Skeletal muscle satellite cell (primary cell): ENCODE results near the gene FAM131B.
A peak's percentile ranks its signal among the peaks of the same experiment; 100 is the strongest.
"Not testable (repeated sequence)": the region's sequence is repeated elsewhere in the genome, so short reads cannot be mapped to it uniquely, and the experiment has no call there.

ENCODE experiments used
- H3K27me3 ChIP-seq: 2 replicates; pipeline ENCODE4 v1.7.0; 2013; ENCODE audit warnings: low read length; ENCODE audit not compliant: control insufficient read depth, insufficient read depth
- H3K36me3 ChIP-seq: 2 replicates; pipeline ENCODE4 v1.7.0; 2013; ENCODE audit warnings: mild to moderate bottlenecking, control low read depth, low read length; ENCODE audit not compliant: insufficient read depth
- H3K4me1 ChIP-seq: 2 replicates; pipeline ENCODE4 v1.7.0; 2013; ENCODE audit warnings: low read length; ENCODE audit not compliant: control insufficient read depth, insufficient read depth
- H3K4me2 ChIP-seq: 2 replicates; pipeline ENCODE4 v1.7.0; 2013; ENCODE audit warnings: mild to moderate bottlenecking, low read length
- H3K4me3 ChIP-seq: 2 replicates; pipeline ENCODE4 v1.7.0; 2013; ENCODE audit warnings: low read length
- H3K9ac ChIP-seq: 2 replicates; pipeline ENCODE4 v1.7.0; 2013; ENCODE audit warnings: mild to moderate bottlenecking, low read depth, low read length, moderate library complexity
- H3K9me3 ChIP-seq: replicated peaks from 2 replicates; pipeline ENCODE4 v1.7.0; 2013; ENCODE audit warnings: mild to moderate bottlenecking, control low read depth, low read length

The FAM131B gene

GRCh38 chr7:143393267-143394041 lies 30.9 kb upstream of the FAM131B start:
- Histone ChIP-seq H3K4me2 (no peak overlapping the region), H3K9ac (no peak overlapping the region), H3K4me3 (no peak overlapping the region), H3K9me3 (no peaks in the 10 kb centered on the region), H3K27me3 (no peaks in the 10 kb centered on the region), H3K36me3 (peaks cover 39% of the 10 kb centered on the region), H3K4me1 (peaks cover 71% of the 10 kb centered on the region)

DNA sequence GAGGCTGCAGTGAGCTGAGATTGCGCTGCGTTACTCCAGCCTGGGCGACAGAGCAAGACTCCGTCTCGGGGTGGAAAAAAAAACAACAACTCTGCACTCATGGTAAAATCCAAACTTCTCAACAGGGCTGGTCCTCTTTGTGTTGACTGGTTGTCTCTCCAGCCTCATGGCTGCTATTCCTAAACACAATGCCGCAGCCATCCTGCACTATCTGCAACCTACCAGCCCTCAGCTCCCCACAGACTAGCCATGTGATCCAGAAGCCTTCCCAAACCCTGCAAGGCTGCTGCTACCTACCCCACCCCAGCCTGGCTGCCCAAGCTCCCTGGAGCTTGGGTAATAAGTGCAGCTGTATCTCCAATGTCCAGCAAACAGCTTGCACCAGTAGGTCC lies 30.4 kb upstream of the FAM131B start:
- H3K9me3 ChIP-seq, result no peaks in the 10 kb centered on the region
- no peak overlapping the region for H3K9ac ChIP-seq
- H3K27me3 ChIP-seq, result no peaks in the 10 kb centered on the region
- H3K4me3 ChIP-seq, result no peak overlapping the region
- H3K36me3 ChIP-seq, result peaks cover 45% of the 10 kb centered on the region
- no peak overlapping the region for H3K4me2 ChIP-seq
- H3K4me1 ChIP-seq, result peaks cover 74% of the 10 kb centered on the region

- not testable (repeated sequence) for H3K4me2 ChIP-seq, H3K4me3 ChIP-seq, H3K9ac ChIP-seq, H3K9me3 ChIP-seq, H3K27me3 ChIP-seq
- Histone ChIP-seq H3K36me3 (peaks cover 50% of the 10 kb centered on the region), H3K4me1 (peaks cover 78% of the 10 kb centered on the region)
Measured at GRCh38 chr7:143392427-143392826, 29.9 kb upstream of the FAM131B start.

DNA sequence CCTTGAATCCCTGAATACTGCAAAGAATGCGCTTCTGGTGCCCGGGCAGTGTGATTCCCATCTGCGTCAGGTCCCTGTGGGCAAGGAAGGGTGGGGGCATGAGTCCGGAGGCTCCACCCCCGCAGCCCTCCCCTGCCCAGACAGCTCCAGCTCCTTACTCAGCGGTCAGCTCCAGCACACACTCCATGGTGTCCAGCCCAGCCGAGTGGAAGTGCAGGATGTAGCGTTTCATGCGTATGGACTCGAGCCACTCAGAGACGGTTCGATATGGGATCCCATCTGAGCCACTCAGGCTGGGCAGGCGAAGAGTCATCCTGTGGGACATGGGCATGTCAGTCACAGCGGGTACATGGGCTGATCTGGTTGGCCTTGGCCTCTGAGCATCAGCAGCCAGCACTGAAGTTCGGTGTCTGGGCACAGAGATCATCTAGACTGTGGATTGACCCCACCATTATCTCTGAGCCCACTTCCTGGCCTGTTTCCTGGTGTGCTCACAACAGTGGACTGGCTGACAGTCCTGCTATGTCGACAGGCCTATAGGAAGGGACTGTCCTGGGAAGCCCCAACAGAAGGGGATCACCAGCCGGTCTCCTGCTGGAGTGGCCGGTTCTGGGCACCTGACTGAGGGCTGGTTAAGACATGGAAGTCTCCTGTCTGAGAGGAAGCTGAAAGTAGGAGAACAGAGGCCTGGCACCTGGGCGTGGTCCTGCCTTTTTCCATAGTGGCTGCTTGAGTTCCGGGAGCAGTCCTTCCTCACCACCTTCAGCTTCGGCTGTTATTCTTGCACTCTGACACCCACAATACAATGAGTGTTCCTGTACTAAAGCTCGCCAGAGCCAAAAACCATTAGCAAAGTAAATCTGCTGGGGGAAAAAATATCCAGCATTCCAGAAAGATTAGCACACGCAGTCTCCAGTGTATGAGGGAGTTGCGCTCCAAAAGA lies 29.2 kb upstream of the FAM131B start:
- H3K36me3 ChIP-seq, result peaks cover 56% of the 10 kb centered on the region
- H3K4me3 ChIP-seq, result peak overlapping the region; percentile 8
- peak overlapping the region; percentile 69 for H3K9ac ChIP-seq
- H3K27me3 ChIP-seq, result no peaks in the 10 kb centered on the region
- peak overlapping the region; percentile 42 for H3K4me2 ChIP-seq
- no peaks in the 10 kb centered on the region for H3K9me3 ChIP-seq
- H3K4me1 ChIP-seq, result peaks cover 84% of the 10 kb centered on the region

DNA sequence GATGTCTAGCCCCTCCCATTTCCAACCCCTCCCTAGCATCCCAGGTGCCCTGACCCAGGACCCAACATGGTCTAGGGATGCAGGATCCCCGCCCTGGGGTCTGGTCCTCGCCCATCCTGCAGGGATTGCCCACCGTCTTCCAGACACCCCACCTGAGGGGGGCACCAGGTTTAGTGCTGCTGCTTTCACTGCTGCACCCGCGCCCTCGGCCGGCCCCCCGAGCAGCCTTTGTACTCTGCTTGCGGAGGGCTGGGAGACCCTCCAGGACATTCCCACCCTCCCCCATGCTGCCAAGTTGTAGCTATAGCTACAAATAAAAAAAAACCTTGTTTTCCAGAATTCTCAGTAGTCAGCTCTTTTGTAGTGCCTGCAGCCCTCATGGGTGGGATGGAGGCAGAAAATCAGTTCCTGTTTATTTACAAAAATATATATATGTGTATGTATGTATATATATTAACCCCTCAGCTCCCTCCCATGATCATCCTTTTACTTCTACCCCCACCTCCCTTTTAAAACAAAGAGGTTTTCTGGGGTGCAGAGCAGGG lies 28.3 kb upstream of the FAM131B start:
- H3K4me3 ChIP-seq, result no peak overlapping the region
- peak overlapping the region; percentile 0 for H3K9ac ChIP-seq
- H3K9me3 ChIP-seq, result no peaks in the 10 kb centered on the region
- H3K4me1 ChIP-seq, result peaks cover 86% of the 10 kb centered on the region
- H3K4me2 ChIP-seq, result peak overlapping the region; percentile 42
- H3K27me3 ChIP-seq, result no peaks in the 10 kb centered on the region
- H3K36me3 ChIP-seq, result peaks cover 64% of the 10 kb centered on the region

DNA sequence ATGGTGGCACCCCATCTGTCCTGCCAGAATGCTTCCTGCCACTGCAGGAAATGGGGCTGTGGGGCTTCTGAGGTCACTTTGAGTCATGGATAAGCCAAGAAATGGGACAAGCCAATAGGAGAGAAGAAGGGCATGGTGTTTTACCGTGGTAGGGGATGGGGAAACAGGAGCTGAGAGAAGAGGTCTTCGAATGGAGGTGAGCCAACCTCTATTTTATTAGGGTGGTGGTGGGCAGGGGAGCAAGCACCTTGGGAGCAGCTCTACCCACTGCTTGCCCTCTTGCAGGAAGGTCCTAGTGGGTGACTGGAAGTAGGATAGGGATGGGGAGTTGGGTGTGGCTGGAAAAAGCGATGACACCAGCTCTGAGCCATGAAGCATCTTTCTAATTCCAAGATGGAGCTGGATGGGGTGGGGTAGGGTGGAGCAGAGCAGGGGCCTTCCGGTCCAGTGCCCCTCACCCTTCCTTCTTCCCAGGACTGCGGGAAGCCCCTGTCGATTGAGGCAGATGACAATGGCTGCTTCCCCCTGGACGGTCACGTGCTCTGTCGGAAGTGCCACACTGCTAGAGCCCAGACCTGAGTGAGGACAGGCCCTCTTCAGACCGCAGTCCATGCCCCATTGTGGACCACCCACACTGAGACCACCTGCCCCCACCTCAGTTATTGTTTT lies 27.7 kb upstream of the FAM131B start:
- no peaks in the 10 kb centered on the region for H3K27me3 ChIP-seq
- H3K9me3 ChIP-seq, result no peaks in the 10 kb centered on the region
- peaks cover 85% of the 10 kb centered on the region for H3K4me1 ChIP-seq
- H3K4me3 ChIP-seq, result peak overlapping the region; percentile 6
- H3K4me2 ChIP-seq, result peak overlapping the region; percentile 19
- H3K36me3 ChIP-seq, result peaks cover 69% of the 10 kb centered on the region
- H3K9ac ChIP-seq, result no peak overlapping the region

DNA sequence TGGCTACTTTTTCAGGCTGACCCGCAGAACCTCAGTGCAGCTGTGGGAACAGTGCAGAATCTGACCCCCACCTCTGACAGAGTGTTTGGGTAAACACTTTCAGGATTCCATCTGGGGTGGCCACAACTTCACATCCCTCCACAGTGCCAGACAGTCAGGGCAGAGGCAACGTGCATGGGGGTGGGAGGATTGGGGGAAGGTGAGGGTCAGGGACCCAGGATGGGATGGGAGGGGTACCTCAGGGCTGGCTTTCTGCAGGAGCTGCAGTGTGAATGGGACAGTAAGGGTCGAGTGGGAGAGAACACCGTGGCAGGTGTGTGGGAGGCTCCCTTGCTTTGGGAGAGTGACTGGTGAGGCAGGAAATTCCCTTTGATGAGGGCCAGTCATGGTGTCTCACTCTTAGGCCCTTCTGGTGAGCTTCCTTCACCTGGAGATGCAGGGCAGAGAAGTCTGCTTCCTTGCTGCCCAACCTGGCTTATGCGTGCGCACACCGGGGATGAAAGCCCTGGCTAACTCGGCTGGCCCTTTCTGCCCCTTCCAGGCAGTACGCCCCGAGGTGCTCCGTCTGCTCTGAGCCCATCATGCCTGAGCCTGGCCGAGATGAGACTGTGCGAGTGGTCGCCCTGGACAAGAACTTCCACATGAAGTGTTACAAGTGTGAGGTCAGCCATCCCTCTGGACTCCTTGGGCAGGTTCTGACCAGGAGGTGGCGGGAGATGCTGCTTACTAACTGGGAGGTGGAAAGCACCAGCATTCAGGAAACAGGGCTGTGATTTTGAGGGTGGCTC lies 27.0 kb upstream of the FAM131B start:
- no peak overlapping the region for H3K9ac ChIP-seq
- peaks cover 85% of the 10 kb centered on the region for H3K4me1 ChIP-seq
- no peak overlapping the region for H3K4me3 ChIP-seq
- no peaks in the 10 kb centered on the region for H3K27me3 ChIP-seq
- no peaks in the 10 kb centered on the region for H3K9me3 ChIP-seq
- H3K36me3 ChIP-seq, result peaks cover 76% of the 10 kb centered on the region
- H3K4me2 ChIP-seq, result peak overlapping the region; percentile 19

DNA sequence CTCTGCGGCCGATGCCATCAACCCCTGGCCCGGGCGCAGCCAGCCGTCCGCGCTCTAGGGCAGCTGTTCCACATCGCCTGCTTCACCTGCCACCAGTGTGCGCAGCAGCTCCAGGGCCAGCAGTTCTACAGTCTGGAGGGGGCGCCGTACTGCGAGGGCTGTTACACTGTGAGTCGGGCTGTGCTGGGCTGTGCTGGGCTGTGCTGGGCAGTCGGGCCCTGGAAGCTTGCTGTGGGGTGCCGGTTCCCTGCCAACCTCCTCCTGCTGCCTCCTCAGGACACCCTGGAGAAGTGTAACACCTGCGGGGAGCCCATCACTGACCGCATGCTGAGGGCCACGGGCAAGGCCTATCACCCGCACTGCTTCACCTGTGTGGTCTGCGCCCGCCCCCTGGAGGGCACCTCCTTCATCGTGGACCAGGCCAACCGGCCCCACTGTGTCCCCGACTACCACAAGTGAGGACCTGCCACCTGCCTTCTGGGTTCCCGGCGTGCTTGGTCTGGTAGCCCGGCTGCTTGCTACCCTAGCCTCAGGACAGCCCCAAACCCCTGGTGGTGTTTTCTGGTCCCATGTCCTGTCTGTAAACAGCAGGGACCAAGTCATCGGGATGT lies 26.1 kb upstream of the FAM131B start:
- no peak overlapping the region for H3K9ac ChIP-seq
- peaks cover 94% of the 10 kb centered on the region for H3K4me1 ChIP-seq
- peaks cover 85% of the 10 kb centered on the region for H3K36me3 ChIP-seq

DNA sequence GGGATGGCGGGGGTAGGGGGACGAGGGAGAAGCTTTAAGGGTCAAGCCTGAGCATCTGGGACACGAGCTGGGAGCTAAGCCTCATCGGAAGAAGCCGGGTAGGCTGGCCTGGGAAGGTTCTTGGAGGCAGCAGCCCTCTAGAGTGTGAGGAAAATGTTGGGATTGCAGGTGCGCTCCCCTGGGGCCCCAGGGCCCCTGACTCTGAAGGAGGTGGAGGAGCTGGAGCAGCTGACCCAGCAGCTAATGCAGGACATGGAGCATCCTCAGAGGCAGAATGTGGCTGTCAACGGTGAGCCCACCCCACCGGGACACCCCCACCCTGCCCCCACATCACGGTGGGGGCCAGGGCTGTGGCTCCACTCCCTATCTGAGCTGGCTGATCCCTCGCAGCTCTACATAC lies 25.5 kb upstream of the FAM131B start:
- H3K4me1 ChIP-seq, result peaks cover 96% of the 10 kb centered on the region
- H3K4me2 ChIP-seq, result peak overlapping the region; percentile 89
- peaks cover 89% of the 10 kb centered on the region for H3K36me3 ChIP-seq
- no peaks in the 10 kb centered on the region for H3K9me3 ChIP-seq
- H3K27me3 ChIP-seq, result no peaks in the 10 kb centered on the region
- H3K4me3 ChIP-seq, result no peak overlapping the region
- H3K9ac ChIP-seq, result no peak overlapping the region

More for the DNA sequence above, 26.1 kb upstream of the FAM131B start:
- no peak overlapping the region for H3K4me3 ChIP-seq
- H3K4me2 ChIP-seq, result no peak overlapping the region
- H3K9me3 ChIP-seq, result no peaks in the 10 kb centered on the region
- no peaks in the 10 kb centered on the region for H3K27me3 ChIP-seq

DNA sequence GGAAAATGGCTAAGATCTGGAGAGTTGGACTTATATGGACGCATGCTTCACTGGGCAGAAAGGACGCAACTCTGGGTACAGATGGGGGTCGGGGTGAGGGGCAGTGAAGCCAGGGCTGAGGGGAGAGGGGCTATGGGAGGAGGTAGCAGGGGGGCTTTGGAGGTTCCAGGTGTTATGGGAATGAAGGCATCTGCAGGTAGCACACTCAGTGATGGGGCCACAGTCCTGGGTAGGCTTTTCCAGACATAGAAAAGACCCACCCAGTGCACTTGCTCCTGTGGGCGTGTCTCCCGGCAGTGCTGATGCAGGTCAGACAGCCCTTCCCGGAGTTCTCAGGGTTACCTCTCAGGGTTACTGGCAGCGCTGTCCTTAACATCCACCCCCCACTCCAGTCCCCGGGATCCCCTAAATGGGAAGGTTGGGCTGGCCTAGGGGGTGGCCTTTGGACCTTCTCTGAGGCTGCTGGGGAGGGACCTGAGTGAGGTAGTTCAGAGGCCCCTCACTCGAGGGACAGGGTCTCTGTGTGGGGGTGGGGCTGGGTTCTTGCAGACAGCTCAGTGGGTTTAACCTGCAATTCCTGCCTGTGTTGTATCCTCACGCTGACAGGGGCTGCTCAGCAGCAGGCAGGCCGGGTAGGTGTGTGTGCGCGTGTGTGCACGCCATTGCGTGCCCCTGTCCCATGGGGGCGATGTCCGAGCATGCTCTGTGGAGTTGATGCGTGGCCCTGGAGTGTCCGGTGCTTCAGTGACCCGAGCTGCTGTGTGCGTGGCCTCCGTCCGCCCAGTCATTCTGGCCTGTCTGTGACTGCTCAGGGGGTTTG lies 24.9 kb upstream of the FAM131B start:
- Histone ChIP-seq H3K36me3 (peaks cover 92% of the 10 kb centered on the region), H3K4me1 (peaks cover 93% of the 10 kb centered on the region)

More for the DNA sequence above, 24.9 kb upstream of the FAM131B start:
- H3K4me3 ChIP-seq, result no peak overlapping the region
- H3K4me2 ChIP-seq, result peak overlapping the region; percentile 89
- no peak overlapping the region for H3K9ac ChIP-seq
- no peaks in the 10 kb centered on the region for H3K9me3 ChIP-seq
- no peaks in the 10 kb centered on the region for H3K27me3 ChIP-seq
